ENCODE results near the gene FBN3.
A peak's percentile ranks its signal among the peaks of the same experiment; 100 is the strongest.

The FBN3 gene

GRCh38 chr19:8083141-8083540, 66.3 kb downstream of the FBN3 start (continued):
- no peak for TF ChIP-seq REST (tag by site-specific recombination; IDR thresholded peaks at IDR 0.05)
- TF ChIP-seq ZNF121 (tag by site-specific recombination; IDR thresholded peaks at IDR 0.05) = no peak
- no peak for TF ChIP-seq ZNF138 (tag by site-specific recombination; IDR thresholded peaks at IDR 0.05; ENCODE audit: borderline replicate concordance)
- TF ChIP-seq ZNF324 (tag by site-specific recombination; IDR thresholded peaks at IDR 0.05) = no peak
- TF ChIP-seq ZNF404 (tag by site-specific recombination; IDR thresholded peaks at IDR 0.05) = no peak
- TF ChIP-seq ZNF501 (tag by site-specific recombination; IDR thresholded peaks at IDR 0.05) = no peak

- no peak overlapping the region for H3K4me3 ChIP-seq (ENCODE audit: low read depth, low read length)
- POLR2A ChIA-PET = no interaction called here
- no peaks in the 10 kb centered on the region for H3K9me3 ChIP-seq (ENCODE audit: control insufficient read depth, insufficient read depth, low read depth, low read length)
- H3K36me3 ChIP-seq (ENCODE audit: control insufficient read depth in 2 of 2, insufficient read depth in 1 of 2, low read length in 2 of 2) = no peaks in the 10 kb centered on the region
- CTCF ChIA-PET = interaction anchor here (0.9 kb wide), 1 partner anchor 12 kb away, joined by 6 read pairs; no protein-coding TSS in a partner anchor
- H3K27ac ChIP-seq (ENCODE audit: extremely low read depth, low read depth, low read length) = no peak overlapping the region
- TF ChIP-seq ZNF423 (tag by site-specific recombination; IDR thresholded peaks at IDR 0.05) (no peak), GLI4 (tag by site-specific recombination; IDR thresholded peaks at IDR 0.05) (no peak), ZNF366 (tag by site-specific recombination; conservative IDR thresholded peaks at IDR 0.05) (peak; percentile 92), WT1 (tag by site-specific recombination; IDR thresholded peaks at IDR 0.05) (no peak), ZBTB48 (tag by site-specific recombination; IDR thresholded peaks at IDR 0.05) (no peak), PRDM1 (tag by site-specific recombination; IDR thresholded peaks at IDR 0.05) (peak; percentile 99)
- no peaks in the 10 kb centered on the region for H3K4me1 ChIP-seq (ENCODE audit: control insufficient read depth, insufficient read depth, low read length)
These were observed 67.5 kb downstream of the FBN3 start for GRCh38 chr19:8081569-8082550.

- Histone ChIP-seq H3K9me3 (ENCODE audit: control insufficient read depth, insufficient read depth, low read depth, low read length) (no peaks in the 10 kb centered on the region), H3K36me3 (ENCODE audit: control insufficient read depth in 2 of 2, insufficient read depth in 1 of 2, low read length in 2 of 2) (no peaks in the 10 kb centered on the region), H3K27ac (ENCODE audit: extremely low read depth, low read depth, low read length) (no peak overlapping the region), H3K4me1 (ENCODE audit: control insufficient read depth, insufficient read depth, low read length) (no peaks in the 10 kb centered on the region), H3K4me3 (ENCODE audit: low read depth, low read length) (no peak overlapping the region)
- ChIA-PET CTCF (interaction anchor here (0.6 kb wide), 2 partner anchors 14 to 46 kb away, joined by 3 read pairs; no protein-coding TSS in a partner anchor), POLR2A (no interaction called here)
- TF ChIP-seq ZNF704 (tag by site-specific recombination; IDR thresholded peaks at IDR 0.05) = no peak
- no peak for TF ChIP-seq PRDM4 (tag by site-specific recombination; IDR thresholded peaks at IDR 0.05)
- no peak for TF ChIP-seq ZNF529 (tag by site-specific recombination; IDR thresholded peaks at IDR 0.05; ENCODE audit: insufficient replicate concordance)
- TF ChIP-seq FEZF1 (tag by site-specific recombination; IDR thresholded peaks at IDR 0.05) = no peak
- TF ChIP-seq ZNF18 (tag by site-specific recombination; IDR thresholded peaks at IDR 0.05) = no peak
- no peak for TF ChIP-seq ZNF654 (tag by site-specific recombination; IDR thresholded peaks at IDR 0.05; ENCODE audit: low read depth)
- TF ChIP-seq ZNF521 (tag by site-specific recombination; IDR thresholded peaks at IDR 0.05) = no peak
- TF ChIP-seq ZNF211 (tag by site-specific recombination; IDR thresholded peaks at IDR 0.05; ENCODE audit: low read depth) = no peak
- TF ChIP-seq HOXD13 (CRISPR knock-in tag; IDR thresholded peaks at IDR 0.05; ENCODE audit: borderline replicate concordance) = no peak
- TF ChIP-seq ZNF768 (tag by site-specific recombination; IDR thresholded peaks at IDR 0.05) = no peak
- no peak for TF ChIP-seq ZNF626 (tag by site-specific recombination; IDR thresholded peaks at IDR 0.05)
These were observed 68.6 kb downstream of the FBN3 start for GRCh38 chr19:8080832-8081231.

Data from HEK293 (cell line).